ENCODE data around the gene TMEM114. TPM values are rescaled to one million over a fixed set of nuclear protein-coding genes. Genes with fewer than 3 reads are reported as not detected.

Gene TMEM114
- polyA plus RNA-seq, 4 donors = 0.43 TPM; not detected in 3

GRCh38 chr16:8611886-8612600 lies 21.7 kb upstream of the TMEM114 start:
- DNase-seq (ENCODE audit: low read depth in 4 of 4, low spot score in 2 of 4) = no peak

- DNase-seq (ENCODE audit: low read depth in 4 of 4, low spot score in 2 of 4) = no peak
Measured at GRCh38 chr16:8611122-8611521, 20.8 kb upstream of the TMEM114 start.

GRCh38 chr16:8607214-8607613 lies 16.9 kb upstream of the TMEM114 start:
- DNase-seq (ENCODE audit: low read depth in 4 of 4, low spot score in 2 of 4) = no peak

GRCh38 chr16:8605554-8605953 lies 15.2 kb upstream of the TMEM114 start:
- DNase-seq (ENCODE audit: low read depth in 4 of 4, low spot score in 2 of 4) = no peak

GRCh38 chr16:8600144-8600775 lies 9.9 kb upstream of the TMEM114 start:
- DNase-seq (ENCODE audit: low read depth in 4 of 4, low spot score in 2 of 4) = no peak

- DNase-seq (ENCODE audit: low read depth in 4 of 4, low spot score in 2 of 4) = no peak
Measured at GRCh38 chr16:8596581-8596980, 6.3 kb upstream of the TMEM114 start.

- DNase-seq (ENCODE audit: low read depth in 4 of 4, low spot score in 2 of 4) = no peak
Measured at GRCh38 chr16:8595783-8596182, 5.5 kb upstream of the TMEM114 start.

GRCh38 chr16:8594149-8594666 lies 3.9 kb upstream of the TMEM114 start:
- no peak for DNase-seq (ENCODE audit: low read depth in 4 of 4, low spot score in 2 of 4)

- DNase-seq (ENCODE audit: low read depth in 4 of 4, low spot score in 2 of 4) = no peak
Measured at GRCh38 chr16:8591451-8591850, 1.1 kb upstream of the TMEM114 start.

GRCh38 chr16:8590811-8591210 lies 500 bp upstream of the TMEM114 start:
- no peak for DNase-seq (ENCODE audit: low read depth in 4 of 4, low spot score in 2 of 4)

- DNase-seq (ENCODE audit: low read depth in 4 of 4, low spot score in 2 of 4) = no peak
Measured at GRCh38 chr16:8589057-8589899, 1.0 kb downstream of the TMEM114 start.

GRCh38 chr16:8588682-8589056 lies 1.6 kb downstream of the TMEM114 start:
- DNase-seq (ENCODE audit: low read depth in 4 of 4, low spot score in 2 of 4) = no peak

GRCh38 chr16:8587065-8587464 lies 3.2 kb downstream of the TMEM114 start:
- no peak for DNase-seq (ENCODE audit: low read depth in 4 of 4, low spot score in 2 of 4)

- DNase-seq (ENCODE audit: low read depth in 4 of 4, low spot score in 2 of 4) = no peak
Measured at GRCh38 chr16:8585857-8586256, 4.5 kb downstream of the TMEM114 start.

- no peak for DNase-seq (ENCODE audit: low read depth in 4 of 4, low spot score in 2 of 4)
Measured at GRCh38 chr16:8585041-8585440, 5.3 kb downstream of the TMEM114 start.

- no peak for DNase-seq (ENCODE audit: low read depth in 4 of 4, low spot score in 2 of 4)
Measured at GRCh38 chr16:8583732-8584131, 6.6 kb downstream of the TMEM114 start.

- no peak for DNase-seq (ENCODE audit: low read depth in 4 of 4, low spot score in 2 of 4)
Measured at GRCh38 chr16:8583199-8583598, 7.1 kb downstream of the TMEM114 start.

GRCh38 chr16:8581831-8582580 lies 8.3 kb downstream of the TMEM114 start:
- peak in 3 of 4 donors; percentile 25 to 48 (median 35) for DNase-seq (ENCODE audit: low read depth in 4 of 4, low spot score in 2 of 4)

- DNase-seq (ENCODE audit: low read depth in 4 of 4, low spot score in 2 of 4) = no peak
Measured at GRCh38 chr16:8579559-8579958, 10.8 kb downstream of the TMEM114 start.

- DNase-seq (ENCODE audit: low read depth in 4 of 4, low spot score in 2 of 4) = no peak
Measured at GRCh38 chr16:8577678-8578304, 12.5 kb downstream of the TMEM114 start.

All from left renal cortex interstitium (tissue), 4 donors.